HG02610 (cell line): ENCODE measurements around the gene GGA1.

Experiments used
- ATAC-seq: cut with Tn5 transposase; IDR thresholded peaks from one replicate; pipeline ENCODE4 v1.9.1; 2021; ENCODE audit warnings: mild to moderate bottlenecking, moderate library complexity; ENCODE audit not compliant: unreplicated experiment

Gene GGA1

GRCh38 chr22:37672920-37673455, 64.4 kb downstream of the GGA1 start:
- no peak for ATAC-seq

DNA sequence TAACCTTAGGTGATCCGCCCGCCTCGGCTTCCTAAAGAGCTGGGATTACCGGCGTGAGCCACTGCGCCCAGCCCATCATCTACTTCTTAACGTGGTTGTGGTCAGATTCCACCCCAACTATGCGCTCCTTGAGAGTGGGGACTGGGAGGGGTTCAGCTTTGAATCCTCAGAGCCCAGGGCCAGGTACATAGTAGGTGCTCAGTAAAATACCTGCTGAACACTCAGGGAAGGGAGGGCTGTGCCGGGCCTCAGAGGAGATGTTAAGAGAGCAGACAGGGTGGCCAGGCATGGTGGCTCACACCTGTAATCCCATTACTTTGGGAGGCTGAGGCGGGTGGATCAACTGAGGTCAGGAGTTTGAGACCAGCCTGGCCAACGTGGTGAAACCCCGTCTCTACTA, 65.6 kb downstream of the GGA1 start:
- ATAC-seq = no peak

- peak; percentile 52 for ATAC-seq
Observed at GRCh38 chr22:37674951-37675929, 66.6 kb downstream of the GGA1 start, which contains the start of gene LGALS1. TSS of gene LGALS1 (plus strand) at chr22:37675636. CDS start at chr22:37675703, 67 bp downstream.

- no peak for ATAC-seq
Observed at GRCh38 chr22:37675930-37676735, 67.5 kb downstream of the GGA1 start.

DNA sequence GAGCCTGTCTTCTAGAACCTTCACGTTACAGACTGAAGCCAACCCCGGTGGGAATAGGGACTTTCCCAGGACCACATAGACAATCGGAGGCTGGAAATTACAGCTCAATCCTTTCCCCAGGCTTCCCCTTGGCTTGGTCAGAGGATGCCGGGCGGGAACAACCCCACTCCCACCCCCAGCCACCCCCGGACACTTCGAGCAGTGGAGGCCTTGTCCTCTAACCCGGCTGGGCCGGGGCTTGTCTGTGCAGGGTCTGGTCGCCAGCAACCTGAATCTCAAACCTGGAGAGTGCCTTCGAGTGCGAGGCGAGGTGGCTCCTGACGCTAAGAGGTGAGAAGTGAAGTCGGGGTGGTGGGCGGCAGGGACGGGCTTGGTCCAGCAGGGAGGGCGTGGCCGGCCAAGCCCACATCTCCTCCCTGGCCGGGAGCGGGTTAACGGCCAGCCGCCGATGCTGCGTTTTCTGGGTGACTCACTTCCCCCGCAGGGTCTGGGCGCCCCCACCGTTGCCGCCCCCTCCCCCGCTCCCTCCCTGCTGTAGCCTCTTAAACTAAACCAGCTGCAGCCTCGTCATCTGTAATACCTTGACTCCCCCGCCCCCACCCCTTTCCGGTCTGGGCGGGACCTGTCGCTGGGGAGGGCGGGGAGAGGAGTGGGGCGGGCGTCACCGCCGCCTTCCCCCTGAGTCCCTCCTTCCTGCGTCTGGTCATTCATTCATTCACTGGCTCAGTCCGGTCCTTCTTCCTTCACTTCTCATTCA, 68.3 kb downstream of the GGA1 start:
- ATAC-seq = peak; percentile 41

- ATAC-seq = peak; percentile 0
Observed at GRCh38 chr22:37677493-37677974, 68.9 kb downstream of the GGA1 start.

DNA sequence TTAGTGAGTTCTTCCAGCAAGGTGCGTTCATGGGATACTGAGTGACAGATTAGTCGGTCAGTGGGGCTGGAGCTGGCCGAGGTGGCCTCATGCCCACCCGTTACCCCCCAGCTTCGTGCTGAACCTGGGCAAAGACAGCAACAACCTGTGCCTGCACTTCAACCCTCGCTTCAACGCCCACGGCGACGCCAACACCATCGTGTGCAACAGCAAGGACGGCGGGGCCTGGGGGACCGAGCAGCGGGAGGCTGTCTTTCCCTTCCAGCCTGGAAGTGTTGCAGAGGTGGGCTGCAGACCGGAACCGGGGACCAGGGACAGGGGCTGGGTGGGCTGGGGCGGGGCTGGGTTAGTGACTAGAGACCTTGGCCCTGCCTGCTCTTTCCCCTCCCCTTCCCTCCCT, 69.7 kb downstream of the GGA1 start:
- ATAC-seq = no peak

- ATAC-seq = no peak
Observed at GRCh38 chr22:37679670-37680069, 71.0 kb downstream of the GGA1 start.

GRCh38 chr22:37680191-37680851, 71.7 kb downstream of the GGA1 start:
- ATAC-seq = no peak

- ATAC-seq = no peak
Observed at GRCh38 chr22:37681001-37681424, 72.4 kb downstream of the GGA1 start.

- no peak for ATAC-seq
Observed at GRCh38 chr22:37681556-37682049, 73.0 kb downstream of the GGA1 start.
